H1 (cell line): ENCODE data around the gene CCDC197. TPM values are rescaled to one million over a fixed set of nuclear protein-coding genes. Genes with fewer than 3 reads are reported as not detected.

Experiments used
- ATF3 ChIP-seq: IDR thresholded peaks from 2 replicates; pipeline ENCODE4 v1.6.1; 2011; ENCODE audit warnings: low read depth, mild to moderate bottlenecking, low read length; ENCODE audit not compliant: insufficient read depth
- BACH1 ChIP-seq: IDR thresholded peaks from 2 replicates; pipeline ENCODE4 v1.6.1; 2012; ENCODE audit warnings: low read length, improper control_type of control experiment
- GABPA ChIP-seq: IDR thresholded peaks from 2 replicates; pipeline ENCODE4 v1.6.1; 2011; ENCODE audit warnings: mild to moderate bottlenecking, low read length, moderate library complexity, borderline replicate concordance; ENCODE audit not compliant: insufficient read depth
- MAFK ChIP-seq: IDR thresholded peaks from 2 replicates; pipeline ENCODE4 v1.6.1; 2012; ENCODE audit warnings: low read depth, mild to moderate bottlenecking, improper control_type of control experiment, low read length
- SP4 ChIP-seq: IDR thresholded peaks from 2 replicates; pipeline ENCODE4 v1.6.1; 2012; ENCODE audit warnings: low read length, inconsistent platforms
- ZNF274 ChIP-seq: IDR thresholded peaks from 2 replicates; pipeline ENCODE4 v1.7.0; 2012; ENCODE audit warnings: low read length, borderline replicate concordance; ENCODE audit errors: extremely low read depth
- polyA plus RNA-seq, 7 experiments: library from polyadenylated mRNA; depleted of rRNA in 3 of 7; stranded (reverse) in 5 of 7; unstranded in 2 of 7; fragments of >200 nt in 5 of 7; fragments of 200-250 nt in 2 of 7; gene quantifications; 1 replicate in 5 of 7; 2 replicates in 1 of 7; 4 replicates in 1 of 7; pipeline versions ENCODE4 v1.2.1 to v1.2.3, GENCODE V29; 2011 to 2013; ENCODE audit warnings: missing spikeins in 2 of 7, mixed read lengths in 2 of 7
- total RNA-seq: library from RNA; stranded (reverse); fragmentation: NEBNext Ultra II Directional; extraction: Animal tissue kit (Norgen Biotek cat#: 25700); gene quantifications from 2 replicates; pipeline ENCODE4 v1.2.1, GENCODE V29; 2021

The CCDC197 gene
- total and polyA plus RNA-seq, 2 of the 8 experiments (the other 6 are each of a cell fraction or from before 2014, with no cell fraction given), result not detected

GRCh38 chr14:94015223-94015622 is 18.1 kb downstream of the CCDC197 start (continued):
- TF ChIP-seq ZNF274 (no peak), ATF3 (no peak), BACH1 (no peak), GABPA (no peak), MAFK (no peak), SP4 (no peak)
- TF ChIP-seq, all 59 proteins: peak for 0
